ENCODE data around the gene VSTM2B.

VSTM2B gene

GRCh38 chr19:29521291-29522075 is 4.3 kb upstream of the VSTM2B start:
- no peak for ATAC-seq (ENCODE audit: low read depth)
- no peak overlapping the region for H3K27ac ChIP-seq (ENCODE audit: poor library complexity, severe bottlenecking)
- TF ChIP-seq, protein P1, sequence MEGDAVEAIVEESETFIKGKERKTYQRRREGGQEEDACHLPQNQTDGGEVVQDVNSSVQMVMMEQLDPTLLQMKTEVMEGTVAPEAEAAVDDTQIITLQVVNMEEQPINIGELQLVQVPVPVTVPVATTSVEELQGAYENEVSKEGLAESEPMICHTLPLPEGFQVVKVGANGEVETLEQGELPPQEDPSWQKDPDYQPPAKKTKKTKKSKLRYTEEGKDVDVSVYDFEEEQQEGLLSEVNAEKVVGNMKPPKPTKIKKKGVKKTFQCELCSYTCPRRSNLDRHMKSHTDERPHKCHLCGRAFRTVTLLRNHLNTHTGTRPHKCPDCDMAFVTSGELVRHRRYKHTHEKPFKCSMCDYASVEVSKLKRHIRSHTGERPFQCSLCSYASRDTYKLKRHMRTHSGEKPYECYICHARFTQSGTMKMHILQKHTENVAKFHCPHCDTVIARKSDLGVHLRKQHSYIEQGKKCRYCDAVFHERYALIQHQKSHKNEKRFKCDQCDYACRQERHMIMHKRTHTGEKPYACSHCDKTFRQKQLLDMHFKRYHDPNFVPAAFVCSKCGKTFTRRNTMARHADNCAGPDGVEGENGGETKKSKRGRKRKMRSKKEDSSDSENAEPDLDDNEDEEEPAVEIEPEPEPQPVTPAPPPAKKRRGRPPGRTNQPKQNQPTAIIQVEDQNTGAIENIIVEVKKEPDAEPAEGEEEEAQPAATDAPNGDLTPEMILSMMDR (IDR thresholded peaks at IDR 0.05; ENCODE audit: poor library complexity, severe bottlenecking): no peak
- no peaks in the 10 kb centered on the region for H3K36me3 ChIP-seq (ENCODE audit: low read depth)
- H3K4me3 ChIP-seq (ENCODE audit: severe bottlenecking): no peak overlapping the region
- peaks cover 31% of the 10 kb centered on the region for H3K27me3 ChIP-seq (ENCODE audit: insufficient read depth, poor library complexity, severe bottlenecking)
- H3K4me1 ChIP-seq (ENCODE audit: insufficient read depth, poor library complexity, severe bottlenecking): no peaks in the 10 kb centered on the region
- no peak for DNase-seq (ENCODE audit: low spot score)
- H3K9me3 ChIP-seq (ENCODE audit: severe bottlenecking): no peaks in the 10 kb centered on the region

GRCh38 chr19:29523568-29523967 is 2.2 kb upstream of the VSTM2B start:
- Histone ChIP-seq H3K27me3 (ENCODE audit: insufficient read depth, poor library complexity, severe bottlenecking) (peaks cover 52% of the 10 kb centered on the region), H3K4me1 (ENCODE audit: insufficient read depth, poor library complexity, severe bottlenecking) (no peaks in the 10 kb centered on the region), H3K36me3 (ENCODE audit: low read depth) (no peaks in the 10 kb centered on the region), H3K27ac (ENCODE audit: poor library complexity, severe bottlenecking) (no peak overlapping the region), H3K9me3 (ENCODE audit: severe bottlenecking) (no peaks in the 10 kb centered on the region), H3K4me3 (ENCODE audit: severe bottlenecking) (no peak overlapping the region)
- ATAC-seq (ENCODE audit: low read depth) (no peak), DNase-seq (ENCODE audit: low spot score) (no peak)
- TF ChIP-seq, protein P1 (IDR thresholded peaks at IDR 0.05; ENCODE audit: poor library complexity, severe bottlenecking): no peak

- no peaks in the 10 kb centered on the region for H3K4me1 ChIP-seq (ENCODE audit: insufficient read depth, poor library complexity, severe bottlenecking)
- TF ChIP-seq, protein P1 (IDR thresholded peaks at IDR 0.05; ENCODE audit: poor library complexity, severe bottlenecking): no peak
- no peaks in the 10 kb centered on the region for H3K36me3 ChIP-seq (ENCODE audit: low read depth)
- no peak for ATAC-seq (ENCODE audit: low read depth)
- no peaks in the 10 kb centered on the region for H3K9me3 ChIP-seq (ENCODE audit: severe bottlenecking)
- H3K27me3 ChIP-seq (ENCODE audit: insufficient read depth, poor library complexity, severe bottlenecking): peaks cover 60% of the 10 kb centered on the region
- DNase-seq (ENCODE audit: low spot score): no peak
- no peak overlapping the region for H3K4me3 ChIP-seq (ENCODE audit: severe bottlenecking)
- no peak overlapping the region for H3K27ac ChIP-seq (ENCODE audit: poor library complexity, severe bottlenecking)
Observed at GRCh38 chr19:29524201-29524911, 1.4 kb upstream of the VSTM2B start.

DNA sequence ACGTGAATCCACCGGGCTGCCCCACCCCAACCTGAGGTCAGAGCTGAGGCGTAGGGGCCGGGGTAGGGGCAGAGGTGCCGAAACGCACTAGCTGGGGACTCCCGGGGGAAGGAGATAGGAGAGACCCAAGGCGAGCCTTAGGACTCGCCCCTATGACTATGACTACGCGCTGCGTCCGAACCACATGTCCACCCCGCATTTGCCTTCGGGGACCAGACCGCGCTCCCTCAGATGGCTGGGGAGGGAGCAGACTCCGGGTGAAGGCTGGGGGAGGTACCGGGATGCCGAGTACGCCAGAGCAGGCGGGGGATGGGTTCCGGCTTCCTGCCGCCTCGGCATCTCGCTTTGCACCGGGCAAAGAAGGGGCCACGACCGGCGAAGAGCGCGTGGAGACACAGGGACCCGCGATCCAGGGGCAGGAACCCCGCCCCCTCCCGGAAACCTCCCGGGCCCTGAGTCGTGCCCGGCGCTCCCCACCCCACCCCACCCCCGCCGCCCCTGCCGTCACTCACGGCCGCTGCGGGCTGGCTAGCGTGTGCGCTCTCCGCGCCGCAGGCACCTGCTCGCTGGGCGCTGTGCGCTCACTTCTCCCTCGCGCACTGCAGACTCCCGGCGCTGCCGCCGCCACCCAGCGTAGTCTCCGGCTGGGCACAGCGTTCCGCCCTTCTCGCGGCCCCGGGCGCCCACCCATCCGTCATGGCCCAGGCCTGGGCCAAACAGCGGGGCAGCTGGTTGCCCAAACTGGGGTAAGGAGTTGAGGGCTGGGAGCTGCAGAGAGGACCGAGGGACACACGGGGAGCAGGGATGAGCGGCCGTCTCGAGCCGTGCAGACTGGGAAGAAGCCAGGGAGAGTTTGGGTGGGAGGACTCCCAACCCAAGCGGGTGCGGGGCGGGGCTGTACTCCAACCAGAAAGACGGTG is 622 bp upstream of the VSTM2B start:
- no peaks in the 10 kb centered on the region for H3K4me1 ChIP-seq (ENCODE audit: insufficient read depth, poor library complexity, severe bottlenecking)
- ATAC-seq (ENCODE audit: low read depth): no peak
- H3K27me3 ChIP-seq (ENCODE audit: insufficient read depth, poor library complexity, severe bottlenecking): peaks cover 67% of the 10 kb centered on the region
- H3K36me3 ChIP-seq (ENCODE audit: low read depth): no peaks in the 10 kb centered on the region
- TF ChIP-seq, protein P1 (IDR thresholded peaks at IDR 0.05; ENCODE audit: poor library complexity, severe bottlenecking): no peak
- DNase-seq (ENCODE audit: low spot score): no peak
- H3K9me3 ChIP-seq (ENCODE audit: severe bottlenecking): no peaks in the 10 kb centered on the region
- no peak overlapping the region for H3K27ac ChIP-seq (ENCODE audit: poor library complexity, severe bottlenecking)
- H3K4me3 ChIP-seq (ENCODE audit: severe bottlenecking): no peak overlapping the region

Data from RWPE2 (cell line).